Measurements from ENCODE around the gene USP11. TPM values are rescaled to one million over a fixed set of nuclear protein-coding genes. Genes with fewer than 3 reads are reported as not detected.

Gene USP11
- total RNA-seq, 6 donors from 2014 or later, result 42.9 to 103 (median 60.0) TPM

DNA sequence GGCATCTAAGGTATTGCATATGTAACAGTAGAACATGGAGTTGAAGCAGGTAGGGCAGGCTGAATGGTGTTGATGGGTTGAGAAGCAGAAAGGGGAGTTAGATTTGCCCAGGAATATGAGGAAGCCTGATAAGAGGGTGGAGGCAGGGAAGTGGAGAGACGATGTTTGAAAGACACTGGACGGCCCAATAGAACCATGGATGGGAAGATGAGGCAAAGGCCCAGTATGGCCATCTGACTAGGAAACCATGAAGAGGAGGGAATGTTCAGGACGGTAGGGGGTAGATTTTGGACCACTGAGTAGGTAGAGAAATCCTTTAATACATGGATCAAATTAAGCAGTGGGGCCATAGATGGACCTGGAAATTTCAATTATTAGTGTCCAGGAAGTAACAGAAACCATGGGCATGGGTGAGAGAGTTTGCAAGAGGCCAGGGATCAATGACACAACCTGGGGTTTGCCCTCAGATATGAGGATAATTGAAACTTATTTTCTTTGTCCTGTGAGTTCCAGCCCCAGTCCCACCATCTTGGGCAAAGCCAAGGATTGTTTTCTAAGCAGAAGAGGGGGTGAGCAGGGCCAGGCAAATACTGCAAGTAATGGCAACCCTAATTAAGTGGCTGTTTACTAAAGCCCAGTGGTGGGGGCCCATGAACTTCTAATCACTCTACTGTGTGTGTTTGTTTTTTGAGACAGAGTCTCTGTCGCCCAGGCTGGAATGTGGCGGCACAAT is 2.5 kb upstream of the USP11 start:
- no peak for TF ChIP-seq POLR2A (IDR thresholded peaks at IDR 0.05)
- no peak for TF ChIP-seq POLR2AphosphoS5 (IDR thresholded peaks at IDR 0.05)
- TF ChIP-seq EP300 (IDR thresholded peaks at IDR 0.05), result no peak
- TF ChIP-seq, protein P1, sequence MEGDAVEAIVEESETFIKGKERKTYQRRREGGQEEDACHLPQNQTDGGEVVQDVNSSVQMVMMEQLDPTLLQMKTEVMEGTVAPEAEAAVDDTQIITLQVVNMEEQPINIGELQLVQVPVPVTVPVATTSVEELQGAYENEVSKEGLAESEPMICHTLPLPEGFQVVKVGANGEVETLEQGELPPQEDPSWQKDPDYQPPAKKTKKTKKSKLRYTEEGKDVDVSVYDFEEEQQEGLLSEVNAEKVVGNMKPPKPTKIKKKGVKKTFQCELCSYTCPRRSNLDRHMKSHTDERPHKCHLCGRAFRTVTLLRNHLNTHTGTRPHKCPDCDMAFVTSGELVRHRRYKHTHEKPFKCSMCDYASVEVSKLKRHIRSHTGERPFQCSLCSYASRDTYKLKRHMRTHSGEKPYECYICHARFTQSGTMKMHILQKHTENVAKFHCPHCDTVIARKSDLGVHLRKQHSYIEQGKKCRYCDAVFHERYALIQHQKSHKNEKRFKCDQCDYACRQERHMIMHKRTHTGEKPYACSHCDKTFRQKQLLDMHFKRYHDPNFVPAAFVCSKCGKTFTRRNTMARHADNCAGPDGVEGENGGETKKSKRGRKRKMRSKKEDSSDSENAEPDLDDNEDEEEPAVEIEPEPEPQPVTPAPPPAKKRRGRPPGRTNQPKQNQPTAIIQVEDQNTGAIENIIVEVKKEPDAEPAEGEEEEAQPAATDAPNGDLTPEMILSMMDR (IDR thresholded peaks at IDR 0.05), result no peak
- Histone ChIP-seq H3K4me3 (no peak overlapping the region), H3K4me1 (peaks cover 0 to 8% (median 0%) of the 10 kb centered on the region in 4 donors), H3K36me3 (peaks cover 0 to 42% (median 22%) of the 10 kb centered on the region in 4 donors), H3K27me3 (no peaks in the 10 kb centered on the region), H3K9me3 (no peaks in the 10 kb centered on the region), H3K27ac (no peak overlapping the region)
- no peak for ATAC-seq (ENCODE audit: low FRiP score in 2 of 2)
- DNase-seq, result no peak
- WGBS, 2 donors, result 88 to 90% methylated on average over 5 of the region's 5 CpGs

DNA sequence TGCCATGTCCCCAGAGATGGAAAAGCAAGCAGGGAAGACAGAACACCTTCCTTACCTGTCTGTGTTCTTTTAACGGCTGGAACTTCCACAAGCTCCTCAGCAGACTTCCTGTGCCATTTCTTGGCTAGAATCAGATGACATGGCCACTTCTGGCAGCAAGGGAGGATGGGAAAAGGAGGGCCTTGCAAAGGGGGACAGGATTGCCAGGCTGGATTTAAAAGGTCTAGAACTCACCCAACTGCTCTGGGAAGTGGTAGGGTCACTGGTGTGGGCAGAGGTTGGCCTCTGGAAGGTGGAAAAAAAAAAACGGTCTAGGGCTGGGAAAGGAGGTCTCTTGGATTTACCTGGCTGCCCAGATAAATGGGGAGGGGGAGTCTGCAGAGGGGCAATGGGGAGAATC is 1.6 kb upstream of the USP11 start:
- H3K27ac ChIP-seq, result no peak overlapping the region
- no peaks in the 10 kb centered on the region for H3K9me3 ChIP-seq
- WGBS, 2 donors, result 55 to 58% methylated on average over 1 to 2 of the region's 2 CpGs
- ATAC-seq (ENCODE audit: low FRiP score in 2 of 2) (no peak), DNase-seq (no peak)
- H3K4me1 ChIP-seq, result peaks cover 0 to 8% (median 0%) of the 10 kb centered on the region in 4 donors
- TF ChIP-seq POLR2A (IDR thresholded peaks at IDR 0.05) (no peak), POLR2AphosphoS5 (IDR thresholded peaks at IDR 0.05) (no peak)
- TF ChIP-seq, protein P1 (IDR thresholded peaks at IDR 0.05), result no peak
- H3K4me3 ChIP-seq, result no peak overlapping the region
- H3K36me3 ChIP-seq, result peaks cover 0 to 33% (median 16%) of the 10 kb centered on the region in 4 donors
- no peaks in the 10 kb centered on the region for H3K27me3 ChIP-seq

DNA sequence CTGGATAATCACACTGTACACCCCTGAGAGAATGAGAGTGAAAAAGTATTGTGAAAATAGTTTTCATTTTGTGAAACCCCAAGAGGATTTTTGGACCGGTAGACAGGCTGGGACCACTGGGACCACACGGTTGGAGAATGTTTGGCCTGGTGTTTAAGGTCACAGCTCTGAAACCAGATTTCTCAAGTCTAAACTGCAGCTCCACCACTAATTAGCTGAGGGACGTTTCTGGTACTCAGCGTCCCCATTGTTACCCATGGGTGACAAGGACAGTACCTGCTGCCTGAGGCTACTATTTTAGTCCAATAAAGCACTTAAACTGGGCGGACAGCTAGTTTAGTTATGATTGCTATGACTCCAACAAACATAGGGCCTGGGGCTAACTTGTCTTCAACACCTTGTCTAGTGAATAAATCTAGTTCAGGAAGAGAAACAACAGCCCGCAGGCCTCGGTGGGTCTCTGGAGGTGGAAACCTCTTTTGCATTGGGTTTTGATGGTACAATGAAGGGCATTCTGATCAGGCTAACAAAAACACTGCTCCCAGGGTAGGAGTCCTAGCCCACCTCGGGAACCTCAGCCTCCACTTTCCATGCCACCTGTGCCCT is 509 bp upstream of the USP11 start:
- peak overlapping the region in 3 of 4 donors; percentile 55 to 68 (median 62) for H3K4me3 ChIP-seq
- DNase-seq (peak in 1 of 2 donors; percentile 10), ATAC-seq (ENCODE audit: low FRiP score in 2 of 2) (no peak)
- H3K4me1 ChIP-seq, result peaks cover 0 to 8% (median 0%) of the 10 kb centered on the region in 4 donors
- no peaks in the 10 kb centered on the region for H3K9me3 ChIP-seq
- 80 to 83% methylated on average over 3 to 8 of the region's 8 CpGs for WGBS, 2 donors
- H3K36me3 ChIP-seq, result peaks cover 0 to 22% (median 8%) of the 10 kb centered on the region in 4 donors
- H3K27me3 ChIP-seq, result no peaks in the 10 kb centered on the region
- peak overlapping the region; percentile 94 to 98 (median 97) for H3K27ac ChIP-seq
- TF ChIP-seq POLR2AphosphoS5 (IDR thresholded peaks at IDR 0.05) (no peak), POLR2A (IDR thresholded peaks at IDR 0.05) (no peak)

DNA sequence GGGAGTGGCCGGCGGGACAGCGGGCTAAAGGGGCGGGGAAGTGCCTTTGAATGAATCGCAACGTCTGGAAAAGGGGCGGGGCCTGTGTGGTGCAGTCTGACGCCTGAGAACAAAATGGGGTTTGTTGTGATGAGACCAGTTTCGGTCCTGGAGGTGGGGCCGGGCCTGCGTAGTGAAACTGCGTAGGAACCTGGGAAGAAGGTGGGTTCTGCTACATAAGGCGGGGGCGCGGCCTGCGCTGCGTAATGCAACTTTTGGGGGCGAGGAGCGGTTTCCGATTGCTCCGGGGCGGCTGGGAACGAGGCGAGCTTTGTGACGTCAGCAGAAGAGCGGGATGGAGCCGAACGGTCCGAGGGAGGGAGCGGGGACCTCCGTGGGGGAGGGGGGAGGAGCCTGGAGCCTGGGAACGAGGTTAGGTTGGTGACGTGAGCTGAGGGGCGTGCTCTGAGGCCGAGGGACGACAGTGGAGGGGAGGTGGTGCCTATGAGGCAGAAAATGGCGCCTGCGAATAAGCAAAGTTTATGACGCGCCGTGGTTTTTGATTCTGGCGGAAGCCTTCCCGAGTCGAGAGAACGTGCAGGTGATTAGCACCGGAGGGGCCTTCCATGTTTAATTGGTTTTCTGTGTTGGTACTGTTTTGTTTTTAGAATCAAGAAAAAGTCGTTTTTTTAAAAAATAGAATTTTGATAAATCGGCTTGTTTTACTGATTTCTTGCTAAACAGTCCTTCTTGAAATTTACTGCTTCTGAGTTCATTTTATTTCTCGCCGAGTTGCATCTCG is 714 bp downstream of the USP11 start:
- Histone ChIP-seq H3K4me3 (peak overlapping the region; percentile 32 to 68 (median 58)), H3K9me3 (no peaks in the 10 kb centered on the region), H3K4me1 (peaks cover 0 to 8% (median 0%) of the 10 kb centered on the region in 4 donors), H3K27ac (peak overlapping the region; percentile 94 to 98 (median 97)), H3K27me3 (no peaks in the 10 kb centered on the region), H3K36me3 (peaks cover 0 to 12% (median 3%) of the 10 kb centered on the region in 4 donors)
- ATAC-seq (ENCODE audit: low FRiP score in 2 of 2), result peak; percentile 96
- 1 to 13% methylated on average over 28 to 51 of the region's 51 CpGs for WGBS, 2 donors
- peak; percentile 95 for DNase-seq
- TF ChIP-seq POLR2AphosphoS5 (IDR thresholded peaks at IDR 0.05), result peak; percentile 50 to 84
- peak in 1 of 4 donors; percentile 54 for TF ChIP-seq EP300 (IDR thresholded peaks at IDR 0.05)
- TF ChIP-seq, protein P1 (IDR thresholded peaks at IDR 0.05), result no peak
- peak in 3 of 4 donors; percentile 40 to 62 (median 53) for TF ChIP-seq POLR2A (IDR thresholded peaks at IDR 0.05)

DNA sequence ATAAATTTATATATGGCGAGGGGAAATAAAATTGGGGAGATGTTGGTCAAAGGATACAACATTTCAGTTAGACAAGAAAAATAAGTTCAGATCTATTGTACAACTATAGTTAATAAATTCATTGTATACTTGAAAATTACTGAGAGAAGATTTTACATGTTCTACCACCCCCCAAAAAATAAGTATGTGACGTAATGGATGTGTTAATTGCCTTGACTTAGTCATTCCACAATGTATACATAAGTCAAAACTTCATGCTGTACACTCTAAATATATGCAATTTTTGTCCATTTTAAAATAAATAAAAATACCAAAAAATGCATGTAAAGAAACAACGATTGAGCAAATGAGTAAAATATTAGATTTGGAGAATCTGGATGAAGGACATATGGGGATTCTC is 1.8 kb downstream of the USP11 start:
- Histone ChIP-seq H3K27me3 (no peaks in the 10 kb centered on the region), H3K36me3 (peaks cover 0 to 2% (median 0%) of the 10 kb centered on the region in 4 donors), H3K27ac (peak overlapping the region in 3 of 4 donors; percentile 94 to 97 (median 97)), H3K9me3 (no peaks in the 10 kb centered on the region), H3K4me3 (peak overlapping the region in 3 of 4 donors; percentile 55 to 68 (median 62)), H3K4me1 (peaks cover 0 to 8% (median 0%) of the 10 kb centered on the region in 4 donors)
- 56 to 62% methylated on average over 3 of the region's 3 CpGs for WGBS, 2 donors
- TF ChIP-seq POLR2AphosphoS5 (IDR thresholded peaks at IDR 0.05) (no peak), POLR2A (IDR thresholded peaks at IDR 0.05) (no peak), EP300 (IDR thresholded peaks at IDR 0.05) (no peak)
- TF ChIP-seq, protein P1 (IDR thresholded peaks at IDR 0.05), result no peak
- DNase-seq (no peak), ATAC-seq (ENCODE audit: low FRiP score in 2 of 2) (no peak)

Data from upper lobe of left lung (tissue), 6 donors.